HCT116 (cell line): ENCODE measurements around the gene ADAR. TPM values are rescaled to one million over a fixed set of nuclear protein-coding genes. Genes with fewer than 3 reads are reported as not detected.

Experiments used
- ATAC-seq: fragments of 200-7000 bp; cut with Tn5 transposase; 2 replicates; pipeline ENCODE4 v1.9.1; 2020; ENCODE audit warnings: mild to moderate bottlenecking, moderate library complexity
- BruUV-seq: library from RNA; stranded (reverse); fragments of 400-500 nt; replicated peaks from 2 replicates; lab custom pipeline; 2021; lab: Mats Ljungman, UMichigan
- CTCF ChIA-PET: fragments of 300-600 bp; sonication (Branson Sonifier 250); formaldehyde crosslinking; loops from one replicate; lab custom pipeline; 2021; ENCODE audit warnings: antibody characterized with exemption; lab: Charles Lee
- POLR2A ChIA-PET: fragments of 300-600, 350-600 bp; sonication (Branson Sonifier 250); formaldehyde crosslinking; loops from one replicate; lab custom pipeline; 2021; ENCODE audit warnings: antibody characterized with exemption; lab: Charles Lee
- RAD21 ChIA-PET, 2 experiments: fragments of 300-600 bp; sonication (Branson Sonifier 250); formaldehyde crosslinking; loops; one replicate each; lab custom pipeline; 2023; ENCODE audit warnings: low total read pairs in 2 of 2; ENCODE audit not compliant: uncharacterized antibody in 2 of 2, unreplicated experiment in 2 of 2, low non-redundant PET in 1 of 2; lab: Charles Lee
- DNase-seq: peaks from one replicate; pipeline ENCODE4 v3.0.0-alpha.2; 2010; ENCODE audit warnings: low read depth, low spot score
- H2AFZ ChIP-seq: fragments of 200-600 bp; shearing (Covaris generic), sonication (generic); 2 replicates; pipeline ENCODE4 v1.6.1; 2017; ENCODE audit warnings: low read depth, mixed run types, mixed read lengths, antibody characterized with exemption, low read length; ENCODE audit not compliant: poor library complexity, severe bottlenecking
- H3K27ac ChIP-seq: 2 replicates; pipeline ENCODE4 v1.5.1; 2012; ENCODE audit warnings: low read depth, low read length
- H3K27me3 ChIP-seq: fragments of 200-600 bp; sonication (generic); 2 replicates; pipeline ENCODE4 v1.6.1; 2016; ENCODE audit warnings: mixed run types, low read length, mixed read lengths; ENCODE audit not compliant: insufficient read depth
- H3K36me3 ChIP-seq, 2 experiments: fragments of 200-500 bp in 1 of 2; fragments of 200-600 bp in 1 of 2; sonication (Bioruptor generic) in 1 of 2; sonication (generic) in 1 of 2; 2 replicates each; pipeline versions ENCODE4 v1.5.1 to v1.6.1; 2014 to 2016; ENCODE audit warnings: low read length in 2 of 2, inconsistent platforms in 1 of 2, mixed read lengths in 1 of 2, mixed run types in 1 of 2; ENCODE audit not compliant: insufficient read depth in 2 of 2, control insufficient read depth in 1 of 2
- H3K4me1 ChIP-seq, 2 experiments: fragments of 200-600 bp in 1 of 2; sonication (generic) in 1 of 2; 2 replicates each; pipeline versions ENCODE4 v1.5.1 to v1.6.1; 2012 to 2017; ENCODE audit warnings: low read length in 2 of 2, inconsistent platforms in 1 of 2, mild to moderate bottlenecking in 1 of 2, mixed read lengths in 1 of 2, mixed run types in 1 of 2, moderate library complexity in 1 of 2; ENCODE audit not compliant: insufficient read depth in 2 of 2, control insufficient read depth in 1 of 2
- H3K4me2 ChIP-seq: fragments of 200-600 bp; sonication (generic); 2 replicates; pipeline ENCODE4 v1.6.1; 2017; ENCODE audit warnings: mixed run types, low read length, mixed read lengths
- H3K4me3 ChIP-seq, 2 experiments: fragments of 200-600 bp in 1 of 2; sonication (generic) in 1 of 2; replicated peaks in 1 of 2; 2 replicates each; pipeline ENCODE4 v1.5.1; 2011 to 2016; ENCODE audit warnings: low read length in 2 of 2, control low read depth in 1 of 2, low read depth in 1 of 2, mild to moderate bottlenecking in 1 of 2, mixed read lengths in 1 of 2, mixed run types in 1 of 2
- H3K79me2 ChIP-seq: fragments of 200-600 bp; sonication (generic); 2 replicates; pipeline ENCODE4 v1.6.1; 2017; ENCODE audit warnings: mild to moderate bottlenecking, mixed run types, low read length, moderate library complexity, mixed read lengths; ENCODE audit not compliant: insufficient read depth
- H3K9ac ChIP-seq: fragments of 200-600 bp; sonication (generic); 2 replicates; pipeline ENCODE4 v1.6.1; 2016; ENCODE audit warnings: low read length, mixed read lengths
- H3K9me2 ChIP-seq: fragments of 200-600 bp; sonication (generic), shearing (Covaris generic); 2 replicates; pipeline ENCODE4 v1.6.1; 2017; ENCODE audit warnings: mixed run types, mild to moderate bottlenecking, moderate library complexity; ENCODE audit not compliant: insufficient read depth
- H3K9me3 ChIP-seq, 2 experiments: fragments of 200-500 bp in 1 of 2; fragments of 200-600 bp in 1 of 2; sonication (Bioruptor generic) in 1 of 2; sonication (generic) in 1 of 2; 2 replicates each; pipeline ENCODE4 v1.6.1; 2014 to 2017; ENCODE audit warnings: low read length in 2 of 2, mixed read lengths in 2 of 2, inconsistent platforms in 1 of 2, low read depth in 1 of 2, mild to moderate bottlenecking in 1 of 2, mixed run types in 1 of 2, moderate library complexity in 1 of 2; ENCODE audit not compliant: control insufficient read depth in 1 of 2, insufficient read depth in 1 of 2
- H4K20me1 ChIP-seq: fragments of 200-600 bp; sonication (generic), shearing (Covaris generic); 2 replicates; pipeline ENCODE4 v1.6.1; 2017; ENCODE audit warnings: mixed run types, mild to moderate bottlenecking, moderate library complexity; ENCODE audit not compliant: insufficient read depth
- ATF3 ChIP-seq: IDR thresholded peaks from 2 replicates; pipeline ENCODE4 v1.6.1; 2012
- CEBPB ChIP-seq: IDR thresholded peaks from 2 replicates; pipeline ENCODE4 v1.6.1; 2012; ENCODE audit warnings: low read depth
- EGR1 ChIP-seq: IDR thresholded peaks from 2 replicates; pipeline ENCODE4 v1.6.1; 2012; ENCODE audit warnings: low read depth
- FOSL1 ChIP-seq: IDR thresholded peaks from 2 replicates; pipeline ENCODE4 v1.6.1; 2012; ENCODE audit warnings: low read depth
- RAD21 ChIP-seq: IDR thresholded peaks from 2 replicates; pipeline ENCODE4 v1.6.1; 2012; ENCODE audit warnings: low read depth, mild to moderate bottlenecking
- SIN3A ChIP-seq: IDR thresholded peaks from 2 replicates; pipeline ENCODE4 v1.6.1; 2012; ENCODE audit warnings: low read depth
- SP1 ChIP-seq: IDR thresholded peaks from 2 replicates; pipeline ENCODE4 v1.6.1; 2012; ENCODE audit warnings: low read depth
- SRF ChIP-seq: IDR thresholded peaks from 2 replicates; pipeline ENCODE4 v1.6.1; 2012; ENCODE audit warnings: low read depth
- ZFX ChIP-seq: fragments of 450-650 bp; IDR thresholded peaks from 2 replicates; pipeline ENCODE4 v1.6.1; 2017
- intact Hi-C: fragments of 100-400 bp; cut with micrococcal nuclease; formaldehyde crosslinking; loops from 2 replicates; pipeline ENCODE4 v1.10.0; 2022
- total RNA-seq: library from RNA; stranded (reverse); gene quantifications from one replicate; pipeline ENCODE4 v1.2.1, GENCODE V29; 2021; ENCODE audit not compliant: unreplicated experiment
- TF ChIP-seq, protein P1 (sequence below): IDR thresholded peaks from 2 replicates; pipeline ENCODE4 v1.6.1; 2012

ADAR gene
- total RNA-seq, 1 experiment from 2014 or later, result 169 TPM

GRCh38 chr1:154608397-154609270 is 648 bp upstream of the ADAR start:
- peak overlapping the region; percentile 6 for H2AFZ ChIP-seq
- peak overlapping the region; percentile 87 for H3K4me2 ChIP-seq
- ChIA-PET POLR2A (interaction anchor here (0.8 kb wide), 1 partner anchor 56 kb away, joined by 3 read pairs; no protein-coding TSS in a partner anchor), RAD21 (no interaction called here)
- no peaks in the 10 kb centered on the region for H3K36me3 ChIP-seq
- DNase-seq, result no peak
- H3K9me3 ChIP-seq, result no peaks in the 10 kb centered on the region
- H4K20me1 ChIP-seq, result peaks cover 7% of the 10 kb centered on the region; the same call in 1 of the 2 replicates
- ATAC-seq, result peak; percentile 56
- H3K27ac ChIP-seq, result peak overlapping the region; percentile 88
- peak overlapping the region; percentile 99 for H3K9ac ChIP-seq
- peaks cover 17 to 31% of the 10 kb centered on the region in 2 experiments for H3K4me1 ChIP-seq
- H3K9me2 ChIP-seq, result no peaks in the 10 kb centered on the region
- intact Hi-C loops, result no loop called here
- TF ChIP-seq SIN3A (no peak; the same call in 1 of the 2 replicates), RAD21 (no peak), EGR1 (peak; percentile 67; the same call in 1 of the 2 replicates), SP1 (0 out of 2 replicates have a peak, but pooled peaks have one; percentile 13), FOSL1 (no peak), ZFX (no peak), ATF3 (no peak), SRF (no peak), CEBPB (peak; percentile 27; the same call in 1 of the 2 replicates)
- TF ChIP-seq, protein P1, sequence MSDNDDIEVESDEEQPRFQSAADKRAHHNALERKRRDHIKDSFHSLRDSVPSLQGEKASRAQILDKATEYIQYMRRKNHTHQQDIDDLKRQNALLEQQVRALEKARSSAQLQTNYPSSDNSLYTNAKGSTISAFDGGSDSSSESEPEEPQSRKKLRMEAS, result peak; percentile 36; the same call in 1 of the 2 replicates
- TF ChIP-seq, all 23 proteins: peak for 4
- peaks cover 97% of the 10 kb centered on the region for H3K79me2 ChIP-seq
- peak overlapping the region; percentile 88 to 97 for H3K4me3 ChIP-seq
- BruUV-seq, result TSS peak; percentile 90
- no peaks in the 10 kb centered on the region for H3K27me3 ChIP-seq
- CTCF ChIA-PET, result no interaction called here
